Measurements from ENCODE around the gene ZNF35. TPM values are rescaled to one million over a fixed set of nuclear protein-coding genes. Genes with fewer than 3 reads are reported as not detected.
A peak's percentile ranks its signal among the peaks of the same experiment; 100 is the strongest.
"Not testable (repeated sequence)": the region's sequence is repeated elsewhere in the genome, so short reads cannot be mapped to it uniquely, and the experiment has no call there.

The ZNF35 gene
- 6.6 TPM for total RNA-seq
- long read RNA-seq, transcript ZNF35-202 (4 exons, 2,661 nt): major isoform, 5 of 9 reads
- long read RNA-seq, partial matches to known transcripts: 1 of 9 reads
- long read RNA-seq, other reads (novel, unspliced or antisense): 0 of 9 reads

GRCh38 chr3:44648564-44649229 is at the start of gene ZNF35:
ZNF35 (plus strand) TSS chr3:44648732; CDS start chr3:44651068, 2,336 bp downstream.
- intact Hi-C loops (cut with DNase I): loop anchor here (1.0 kb wide), 1 partner anchor 23 kb away; the partner anchor contains the start of gene ZNF197
- peak; percentile 89 for DNase-seq (ENCODE audit: low spot score)

GRCh38 chr3:44601749-44602148 is 46.8 kb upstream of the ZNF35 start:
- intact Hi-C loops (cut with DNase I): no loop called here

GRCh38 chr3:44612678-44613077 is 35.9 kb upstream of the ZNF35 start:
- intact Hi-C loops (cut with DNase I): no loop called here
- DNase-seq (ENCODE audit: low spot score): no peak

More at GRCh38 chr3:44601749-44602148, 46.8 kb upstream of the ZNF35 start:
- no peak for DNase-seq (ENCODE audit: low spot score)

- DNase-seq (ENCODE audit: low spot score): peak; percentile 92
- intact Hi-C loops (cut with DNase I): loop anchor here (1.0 to 10.0 kb wide), 4 partner anchors 23 to 240 kb away; partner anchors contain the start of genes TMEM42, ZNF35 and ZNF502
These were observed 23.6 kb upstream of the ZNF35 start, which contains the start of gene ZNF197 for GRCh38 chr3:44624749-44625480. ZNF197 (plus strand) TSS chr3:44625036; CDS start chr3:44629155, 4,119 bp downstream.

- DNase-seq (ENCODE audit: low spot score): no peak
- intact Hi-C loops (cut with DNase I): loop anchor here (5.0 to 10.0 kb wide), 2 partner anchors 84 to 236 kb away; partner anchors contain the start of genes TMEM42 and ZNF502
These were observed 19.8 kb upstream of the ZNF35 start for GRCh38 chr3:44628716-44629115.

GRCh38 chr3:44632193-44632592 is 16.3 kb upstream of the ZNF35 start:
- no peak for DNase-seq (ENCODE audit: low spot score)
- intact Hi-C loops (cut with DNase I): no loop called here

GRCh38 chr3:44642337-44642736 is 6.2 kb upstream of the ZNF35 start:
- DNase-seq (ENCODE audit: low spot score): no peak
- intact Hi-C loops (cut with DNase I): no loop called here

GRCh38 chr3:44643024-44643423 is 5.5 kb upstream of the ZNF35 start:
- no peak for DNase-seq (ENCODE audit: low spot score)
- intact Hi-C loops (cut with DNase I): no loop called here

- intact Hi-C loops (cut with DNase I): loop anchor here (1.0 kb wide), 1 partner anchor 22 kb away; the partner anchor contains the start of gene ZNF197
- DNase-seq (ENCODE audit: low spot score): no peak
These were observed 761 bp upstream of the ZNF35 start for GRCh38 chr3:44647771-44648170.

- intact Hi-C loops (cut with DNase I): no loop called here
- no peak for DNase-seq (ENCODE audit: low spot score)
These were observed 1.2 kb downstream of the ZNF35 start for GRCh38 chr3:44649709-44650108.

GRCh38 chr3:44654039-44654438 is 5.5 kb downstream of the ZNF35 start:
- intact Hi-C loops (cut with DNase I): no loop called here
- DNase-seq (ENCODE audit: low spot score): no peak

- DNase-seq (ENCODE audit: low spot score): no peak
- intact Hi-C loops (cut with DNase I): no loop called here
These were observed 10.5 kb downstream of the ZNF35 start for GRCh38 chr3:44659015-44659414.

GRCh38 chr3:44659434-44659833 is 10.9 kb downstream of the ZNF35 start:
- no peak for DNase-seq (ENCODE audit: low spot score)

GRCh38 chr3:44661189-44661588 is 12.7 kb downstream of the ZNF35 start:
- intact Hi-C loops (cut with DNase I): no loop called here
- no peak for DNase-seq (ENCODE audit: low spot score)

More at GRCh38 chr3:44659434-44659833, 10.9 kb downstream of the ZNF35 start:
- intact Hi-C loops (cut with DNase I): no loop called here

GRCh38 chr3:44665173-44665572 is 16.6 kb downstream of the ZNF35 start:
- intact Hi-C loops (cut with DNase I): no loop called here
- DNase-seq (ENCODE audit: low spot score): no peak

- DNase-seq (ENCODE audit: low spot score): no peak
- intact Hi-C loops (cut with DNase I): no loop called here
These were observed 17.8 kb downstream of the ZNF35 start for GRCh38 chr3:44666346-44666745.

GRCh38 chr3:44669760-44670159 is 21.2 kb downstream of the ZNF35 start:
- DNase-seq (ENCODE audit: low spot score): no peak
- intact Hi-C loops (cut with DNase I): no loop called here

- DNase-seq (ENCODE audit: low spot score); intact Hi-C loops (cut with DNase I): not testable (repeated sequence)
These were observed 24.9 kb downstream of the ZNF35 start for GRCh38 chr3:44673466-44673865.

GRCh38 chr3:44674211-44674610 is 25.7 kb downstream of the ZNF35 start:
- intact Hi-C loops (cut with DNase I): no loop called here
- DNase-seq (ENCODE audit: low spot score): no peak

GRCh38 chr3:44678480-44679116 is 30.1 kb downstream of the ZNF35 start:
- no peak for DNase-seq (ENCODE audit: low spot score)
- intact Hi-C loops (cut with DNase I): no loop called here
